HG03039 (cell line): Measurements from ENCODE around the gene ZBTB7C.

Experiments
- ATAC-seq: cut with Tn5 transposase; IDR thresholded peaks from one replicate; pipeline ENCODE4 v1.9.1; 2021; ENCODE audit warnings: mild to moderate bottlenecking, moderate library complexity; ENCODE audit not compliant: unreplicated experiment

The ZBTB7C gene

GRCh38 chr18:48355276-48356115, 53.7 kb downstream of the ZBTB7C start:
- ATAC-seq = no peak

GRCh38 chr18:48354746-48355260, 54.4 kb downstream of the ZBTB7C start:
- no peak for ATAC-seq

GRCh38 chr18:48352051-48352755, 57.0 kb downstream of the ZBTB7C start:
- ATAC-seq = no peak

- no peak for ATAC-seq
Observed at GRCh38 chr18:48351216-48352050, 57.8 kb downstream of the ZBTB7C start.

- ATAC-seq = no peak
Observed at GRCh38 chr18:48348739-48349138, 60.4 kb downstream of the ZBTB7C start.

- ATAC-seq = no peak
Observed at GRCh38 chr18:48347756-48348326, 61.3 kb downstream of the ZBTB7C start.

- ATAC-seq = no peak
Observed at GRCh38 chr18:48345596-48345995, 63.6 kb downstream of the ZBTB7C start.

- no peak for ATAC-seq
Observed at GRCh38 chr18:48342581-48342980, 66.6 kb downstream of the ZBTB7C start.

- ATAC-seq = no peak
Observed at GRCh38 chr18:48342125-48342524, 67.1 kb downstream of the ZBTB7C start.

GRCh38 chr18:48340560-48340959, 68.6 kb downstream of the ZBTB7C start:
- ATAC-seq = no peak

- no peak for ATAC-seq
Observed at GRCh38 chr18:48339692-48340091, 69.5 kb downstream of the ZBTB7C start.

- no peak for ATAC-seq
Observed at GRCh38 chr18:48338915-48339314, 70.3 kb downstream of the ZBTB7C start.

- no peak for ATAC-seq
Observed at GRCh38 chr18:48337053-48337452, 72.1 kb downstream of the ZBTB7C start.

- ATAC-seq = no peak
Observed at GRCh38 chr18:48336332-48336731, 72.9 kb downstream of the ZBTB7C start.

- no peak for ATAC-seq
Observed at GRCh38 chr18:48335829-48336228, 73.4 kb downstream of the ZBTB7C start.

- no peak for ATAC-seq
Observed at GRCh38 chr18:48334845-48335244, 74.3 kb downstream of the ZBTB7C start.

GRCh38 chr18:48333563-48333962, 75.6 kb downstream of the ZBTB7C start:
- no peak for ATAC-seq

GRCh38 chr18:48330016-48330991, 78.9 kb downstream of the ZBTB7C start:
- ATAC-seq = no peak

GRCh38 chr18:48328473-48329210, 80.5 kb downstream of the ZBTB7C start:
- no peak for ATAC-seq
